CD4-positive, CD25-positive, alpha-beta regulatory T cell (primary cell): ENCODE data around the gene ALK. TPM values are rescaled to one million over a fixed set of nuclear protein-coding genes. Genes with fewer than 3 reads are reported as not detected.

ENCODE experiments used
- ATAC-seq, 2 donors: fragments of 150-1000 bp; cut with Tn5 transposase; one replicate each; pipeline ENCODE4 v1.10.0; 2021; ENCODE audit warnings: low read depth in 2 of 2, moderate number of reproducible peaks in 2 of 2, moderate library complexity in 1 of 2
- DNase-seq, 3 donors: peaks; one replicate each; pipeline versions ENCODE4 v3.0.0 to v3.0.0-alpha.2; 2012 to 2022; ENCODE audit warnings: mixed read lengths in 1 of 3
- H3K27ac ChIP-seq: one replicate; pipeline ENCODE4 v1.7.0; 2013; ENCODE audit warnings: mild to moderate bottlenecking, low read length; ENCODE audit not compliant: insufficient read depth, poor library complexity, severe bottlenecking
- H3K27me3 ChIP-seq: one replicate; pipeline ENCODE4 v1.7.0; 2013; ENCODE audit warnings: low read length; ENCODE audit not compliant: control insufficient read depth, insufficient read depth
- H3K36me3 ChIP-seq: one replicate; pipeline ENCODE4 v1.7.0; 2013; ENCODE audit warnings: mild to moderate bottlenecking, low read length, moderate library complexity; ENCODE audit not compliant: control insufficient read depth, insufficient read depth
- H3K4me1 ChIP-seq: 2 replicates; pipeline ENCODE4 v1.7.0; 2013; ENCODE audit warnings: mild to moderate bottlenecking, low read length; ENCODE audit not compliant: insufficient read depth, control insufficient read depth, poor library complexity, severe bottlenecking
- H3K4me3 ChIP-seq: one replicate; pipeline ENCODE4 v1.7.0; 2013; ENCODE audit warnings: low read depth, mild to moderate bottlenecking, low read length, moderate library complexity
- H3K9me3 ChIP-seq, 2 experiments: 1 replicate in 1 of 2; 2 replicates in 1 of 2; pipeline ENCODE4 v1.7.0; 2013; ENCODE audit warnings: low read length in 2 of 2, mild to moderate bottlenecking in 1 of 2, moderate library complexity in 1 of 2; ENCODE audit not compliant: control insufficient read depth in 2 of 2
- H3K27ac Mint-ChIP-seq, 3 donors: one replicate each; pipeline ENCODE4 v1.8.0; 2020 to 2022; ENCODE audit warnings: mild to moderate bottlenecking in 3 of 3, mixed read lengths in 3 of 3, moderate library complexity in 2 of 3
- H3K27me3 Mint-ChIP-seq: one replicate; pipeline ENCODE4 v1.8.0; 2022; ENCODE audit warnings: mild to moderate bottlenecking, mixed read lengths
- H3K36me3 Mint-ChIP-seq: one replicate; pipeline ENCODE4 v1.8.0; 2020; ENCODE audit warnings: mixed read lengths
- H3K4me1 Mint-ChIP-seq, 4 donors: one replicate each; pipeline ENCODE4 v1.8.0; 2020 to 2022; ENCODE audit warnings: mixed read lengths in 4 of 4, mild to moderate bottlenecking in 1 of 4
- H3K4me3 Mint-ChIP-seq, 4 donors: one replicate each; pipeline ENCODE4 v1.8.0; 2020 to 2022; ENCODE audit warnings: mild to moderate bottlenecking in 4 of 4, mixed read lengths in 4 of 4, moderate library complexity in 3 of 4
- H3K9me3 Mint-ChIP-seq, 7 donors: one replicate each; pipeline ENCODE4 v1.8.0; 2020 to 2022; ENCODE audit warnings: mixed read lengths in 7 of 7, mild to moderate bottlenecking in 3 of 7, moderate library complexity in 2 of 7
- polyA plus RNA-seq, 4 donors: library from polyadenylated mRNA; unstranded; fragments of 300-500 nt; fragmentation: Illumina TruSeq; gene quantifications; one replicate each; pipeline ENCODE4 v1.2.3, GENCODE V29; 2021
- total RNA-seq: library from RNA; stranded (reverse); gene quantifications from one replicate; pipeline ENCODE4 v1.2.3, GENCODE V29; 2022

The ALK gene
- total and polyA plus RNA-seq, 5 donors from 2014 or later: not detected

DNA sequence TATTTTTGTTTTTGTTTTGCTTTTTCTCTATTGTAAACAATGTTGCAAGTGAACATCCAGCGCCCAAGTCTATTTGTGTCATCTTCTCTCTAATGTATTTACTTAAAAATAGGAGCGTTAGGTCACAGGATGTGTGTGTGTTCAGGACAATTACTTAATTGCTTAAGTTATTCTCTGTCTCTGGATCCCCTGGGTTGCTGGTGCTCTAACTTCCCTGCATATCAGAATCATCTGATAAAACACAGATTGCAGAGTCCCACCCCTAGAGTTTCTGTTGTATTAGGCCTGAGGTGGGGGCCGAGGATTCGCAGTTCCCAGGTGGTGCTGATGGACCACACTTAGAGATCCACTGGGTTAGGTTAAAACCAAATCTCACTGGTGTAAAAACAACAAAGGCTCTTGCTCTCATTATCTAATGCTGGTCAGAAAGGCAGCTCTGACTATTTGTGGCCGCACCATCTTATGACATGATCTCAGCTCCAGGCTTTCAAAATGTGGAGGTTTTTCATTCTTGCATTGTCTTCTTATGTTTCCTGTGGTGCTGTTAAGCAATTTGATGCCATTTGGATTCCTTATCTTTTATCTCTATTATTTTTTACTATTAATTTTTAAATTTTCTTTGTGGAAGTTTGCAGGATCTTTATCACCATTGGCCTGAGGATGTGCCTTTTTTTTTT is 718.4 kb downstream of the ALK start:
- Histone ChIP-seq H3K9me3 (no peaks in the 10 kb centered on the region), H3K4me1 (no peaks in the 10 kb centered on the region), H3K27ac (no peak overlapping the region), H3K4me3 (no peak overlapping the region), H3K36me3 (no peaks in the 10 kb centered on the region), H3K27me3 (no peaks in the 10 kb centered on the region)
- DNase-seq (no peak), ATAC-seq (no peak)
- Mint-ChIP-seq H3K4me3 (no peak overlapping the region), H3K9me3 (no peaks in the 10 kb centered on the region), H3K27me3 (no peaks in the 10 kb centered on the region), H3K36me3 (peaks cover 12% of the 10 kb centered on the region), H3K27ac (no peak overlapping the region), H3K4me1 (peaks cover 0 to 3% (median 0%) of the 10 kb centered on the region in 4 donors)

- Mint-ChIP-seq H3K36me3 (peaks cover 8% of the 10 kb centered on the region), H3K27me3 (no peaks in the 10 kb centered on the region), H3K27ac (no peak overlapping the region), H3K4me1 (peaks cover 0 to 3% (median 0%) of the 10 kb centered on the region in 4 donors), H3K9me3 (no peaks in the 10 kb centered on the region), H3K4me3 (no peak overlapping the region)
- Histone ChIP-seq H3K9me3 (no peaks in the 10 kb centered on the region), H3K4me3 (no peak overlapping the region), H3K27ac (no peak overlapping the region), H3K27me3 (no peaks in the 10 kb centered on the region), H3K4me1 (no peaks in the 10 kb centered on the region), H3K36me3 (no peaks in the 10 kb centered on the region)
- DNase-seq: no peak
- ATAC-seq: no peak
Measured at GRCh38 chr2:29201979-29202378, 719.4 kb downstream of the ALK start.

GRCh38 chr2:29196792-29197788 is 724.3 kb downstream of the ALK start:
- Histone ChIP-seq H3K4me3 (no peak overlapping the region), H3K27me3 (no peaks in the 10 kb centered on the region), H3K4me1 (no peaks in the 10 kb centered on the region), H3K36me3 (no peaks in the 10 kb centered on the region), H3K27ac (no peak overlapping the region), H3K9me3 (no peaks in the 10 kb centered on the region)
- DNase-seq (peak; percentile 64 to 80 (median 75)), ATAC-seq (peak; percentile 83 to 90)
- no peak overlapping the region for H3K4me3 Mint-ChIP-seq
- peaks cover 0 to 6% (median 2%) of the 10 kb centered on the region in 4 donors for H3K4me1 Mint-ChIP-seq
- H3K36me3 Mint-ChIP-seq: peaks cover 4% of the 10 kb centered on the region
- H3K9me3 Mint-ChIP-seq: no peaks in the 10 kb centered on the region
- H3K27ac Mint-ChIP-seq: no peak overlapping the region
- peaks cover 5% of the 10 kb centered on the region for H3K27me3 Mint-ChIP-seq

- H3K27ac Mint-ChIP-seq: peak overlapping the region in 1 of 3 donors; percentile 92
- no peaks in the 10 kb centered on the region for H3K9me3 Mint-ChIP-seq
Measured at GRCh38 chr2:29195796-29196195, 725.6 kb downstream of the ALK start.

DNA sequence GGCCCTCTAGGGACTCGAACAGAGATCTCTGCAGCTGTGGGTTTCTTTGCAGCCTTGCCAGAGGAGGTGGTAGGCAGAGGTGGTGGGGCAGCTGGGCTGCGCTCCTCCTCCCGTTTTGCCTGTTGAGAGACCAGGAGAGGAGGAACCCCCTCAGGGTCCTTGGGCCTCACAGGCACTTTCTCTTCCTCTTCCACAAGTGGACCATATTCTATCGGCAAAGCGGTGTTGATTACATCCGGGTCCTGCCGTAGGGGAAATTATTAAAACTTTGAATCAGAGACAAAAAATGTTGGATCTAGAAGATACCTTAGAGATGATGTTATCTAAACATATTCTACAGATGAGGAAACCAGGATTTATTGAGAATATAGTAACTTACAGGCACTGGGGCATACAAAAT is 727.7 kb downstream of the ALK start:
- no peaks in the 10 kb centered on the region for H3K27me3 ChIP-seq
- no peaks in the 10 kb centered on the region for H3K36me3 ChIP-seq
- no peaks in the 10 kb centered on the region for H3K9me3 Mint-ChIP-seq
- H3K27me3 Mint-ChIP-seq: peaks cover 5% of the 10 kb centered on the region
- no peaks in the 10 kb centered on the region for H3K4me1 ChIP-seq
- H3K4me3 Mint-ChIP-seq: no peak overlapping the region
- ATAC-seq (no peak), DNase-seq (no peak)
- peaks cover 4 to 13% (median 10%) of the 10 kb centered on the region in 4 donors for H3K4me1 Mint-ChIP-seq
- no peak overlapping the region for H3K4me3 ChIP-seq
- H3K36me3 Mint-ChIP-seq: peaks cover 3% of the 10 kb centered on the region
- H3K27ac Mint-ChIP-seq: peak overlapping the region in 1 of 3 donors; percentile 15
- H3K27ac ChIP-seq: no peak overlapping the region
- no peaks in the 10 kb centered on the region for H3K9me3 ChIP-seq

More at GRCh38 chr2:29195796-29196195, 725.6 kb downstream of the ALK start:
- no peak overlapping the region for H3K27ac ChIP-seq
- ATAC-seq: no peak
- no peaks in the 10 kb centered on the region for H3K36me3 ChIP-seq
- peaks cover 0 to 4% (median 2%) of the 10 kb centered on the region in 4 donors for H3K4me1 Mint-ChIP-seq
- H3K4me1 ChIP-seq: no peaks in the 10 kb centered on the region
- no peaks in the 10 kb centered on the region for H3K9me3 ChIP-seq
- no peak for DNase-seq
- H3K4me3 Mint-ChIP-seq: no peak overlapping the region
- H3K4me3 ChIP-seq: no peak overlapping the region
- H3K36me3 Mint-ChIP-seq: no peaks in the 10 kb centered on the region
- H3K27me3 Mint-ChIP-seq: peaks cover 5% of the 10 kb centered on the region
- H3K27me3 ChIP-seq: no peaks in the 10 kb centered on the region

DNA sequence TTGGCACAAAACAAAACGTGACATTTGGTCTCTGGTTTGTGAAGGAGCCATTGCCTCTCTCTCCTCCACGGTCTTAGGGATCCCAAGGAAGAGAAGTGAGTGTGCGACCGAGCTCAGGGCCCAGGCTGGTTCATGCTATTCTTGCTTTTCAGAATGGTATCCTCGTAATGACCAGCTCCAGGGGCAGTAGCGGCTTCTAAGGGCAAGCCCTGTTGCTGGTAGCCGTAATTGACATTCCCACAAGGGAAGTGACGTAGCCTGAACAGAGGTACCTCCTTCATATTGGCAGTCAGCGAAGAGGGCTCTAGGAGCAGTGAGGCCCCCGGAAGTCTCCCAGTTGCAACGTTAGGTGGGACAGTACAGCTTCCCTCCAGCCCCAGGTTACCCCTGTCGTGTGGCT is 728.3 kb downstream of the ALK start:
- H3K36me3 Mint-ChIP-seq: peaks cover 5% of the 10 kb centered on the region
- H3K36me3 ChIP-seq: no peaks in the 10 kb centered on the region
- H3K4me3 ChIP-seq: no peak overlapping the region
- ATAC-seq (no peak), DNase-seq (no peak)
- H3K4me1 ChIP-seq: no peaks in the 10 kb centered on the region
- no peak overlapping the region for H3K27ac ChIP-seq
- peaks cover 5% of the 10 kb centered on the region for H3K27me3 Mint-ChIP-seq
- H3K4me3 Mint-ChIP-seq: no peak overlapping the region
- H3K4me1 Mint-ChIP-seq: peaks cover 4 to 14% (median 11%) of the 10 kb centered on the region in 4 donors
- no peaks in the 10 kb centered on the region for H3K9me3 Mint-ChIP-seq
- no peaks in the 10 kb centered on the region for H3K9me3 ChIP-seq
- no peaks in the 10 kb centered on the region for H3K27me3 ChIP-seq
- no peak overlapping the region for H3K27ac Mint-ChIP-seq

DNA sequence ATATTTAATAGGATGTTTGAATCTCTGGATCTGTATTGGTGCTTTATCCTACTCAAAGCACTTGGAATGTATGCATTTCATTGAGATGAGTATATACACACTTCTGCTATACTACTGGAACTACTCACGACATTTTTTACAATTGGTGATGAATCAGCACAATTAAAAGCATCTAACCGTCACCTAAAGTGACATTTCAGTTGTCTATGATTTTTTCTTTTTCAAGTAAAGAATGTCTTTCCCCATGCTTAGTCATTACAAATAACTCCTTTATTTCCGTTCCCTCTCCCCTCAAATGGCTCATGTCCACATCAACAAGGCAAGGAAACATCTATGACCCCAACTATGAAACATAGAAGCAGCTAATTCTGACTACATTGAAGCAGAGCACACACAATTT is 728.9 kb downstream of the ALK start:
- H3K27ac Mint-ChIP-seq: no peak overlapping the region
- peaks cover 0 to 3% (median 0%) of the 10 kb centered on the region in 7 donors for H3K9me3 Mint-ChIP-seq
- H3K36me3 Mint-ChIP-seq: peaks cover 11% of the 10 kb centered on the region
- DNase-seq: no peak
- H3K27me3 Mint-ChIP-seq: peaks cover 5% of the 10 kb centered on the region
- H3K4me3 Mint-ChIP-seq: no peak overlapping the region
- Histone ChIP-seq H3K9me3 (no peaks in the 10 kb centered on the region), H3K4me1 (no peaks in the 10 kb centered on the region), H3K36me3 (no peaks in the 10 kb centered on the region), H3K27me3 (no peaks in the 10 kb centered on the region), H3K4me3 (no peak overlapping the region), H3K27ac (no peak overlapping the region)
- no peak for ATAC-seq
- peaks cover 4 to 14% (median 12%) of the 10 kb centered on the region in 4 donors for H3K4me1 Mint-ChIP-seq
